HepG2 (cell line): ENCODE results near the gene DOC2A. TPM values are rescaled to one million over a fixed set of nuclear protein-coding genes. Genes with fewer than 3 reads are reported as not detected.

Experiments used
- CENPT ChIP-seq: sonication (generic); formaldehyde crosslinking; IDR thresholded peaks from 2 replicates; pipeline ENCODE4 v1.8.0; 2022; ENCODE audit warnings: low read depth, mild to moderate bottlenecking, moderate library complexity, missing genetic modification reagents
- CREB1 ChIP-seq, 2 experiments: fragments of 450-650 bp in 1 of 2; IDR thresholded peaks; 2 replicates each; pipeline ENCODE4 v1.6.1; 2016 to 2017; ENCODE audit warnings: control low read depth in 1 of 2, mild to moderate bottlenecking in 1 of 2, missing compliant biosample characterization in 1 of 2, missing genetic modification characterization in 1 of 2
- FIP1L1 ChIP-seq: fragments of 200-400 bp; formaldehyde crosslinking; IDR thresholded peaks from 2 replicates; pipeline ENCODE4 v1.6.1; 2018; ENCODE audit warnings: low read depth, mild to moderate bottlenecking, low read length, moderate library complexity, borderline replicate concordance; ENCODE audit not compliant: insufficient read depth
- FOXA1 ChIP-seq, 2 experiments: fragments of 450-650 bp in 1 of 2; sonication (generic) in 1 of 2; formaldehyde crosslinking in 1 of 2; IDR thresholded peaks; 2 replicates each; pipeline versions ENCODE4 v1.4.0 to v1.6.1; 2016 to 2020; ENCODE audit warnings: missing genetic modification reagents in 1 of 2
- FOXO1 ChIP-seq: sonication (generic); formaldehyde crosslinking; IDR thresholded peaks from 2 replicates; pipeline ENCODE4 v1.4.0; 2020; ENCODE audit warnings: missing genetic modification reagents
- GABPA ChIP-seq, 2 experiments: IDR thresholded peaks; 2 replicates each; pipeline ENCODE4 v1.6.1; 2011 to 2016; ENCODE audit warnings: low read depth in 2 of 2, low read length in 1 of 2, missing biosample characterization in 1 of 2, missing genetic modification characterization in 1 of 2
- MAF1 ChIP-seq: sonication (generic); formaldehyde crosslinking; IDR thresholded peaks from 2 replicates; pipeline ENCODE4 v1.5.0; 2020; ENCODE audit warnings: missing genetic modification reagents, borderline replicate concordance
- MATR3 ChIP-seq: sonication (generic); formaldehyde crosslinking; IDR thresholded peaks from 2 replicates; pipeline ENCODE4 v1.4.0; 2020; ENCODE audit warnings: missing genetic modification reagents
- MAX ChIP-seq: IDR thresholded peaks from 2 replicates; pipeline ENCODE4 v1.6.1; 2012; ENCODE audit warnings: inconsistent platforms
- RARA ChIP-seq: IDR thresholded peaks from 2 replicates; pipeline ENCODE4 v1.6.1; 2016; ENCODE audit warnings: missing genetic modification reagents, missing compliant biosample characterization
- RXRA ChIP-seq: sonication (generic); formaldehyde crosslinking; IDR thresholded peaks from 2 replicates; pipeline ENCODE4 v1.5.1; 2020; ENCODE audit warnings: missing genetic modification reagents
- TEAD3 ChIP-seq: optimal IDR thresholded peaks from 2 replicates; pipeline ENCODE3; 2016; ENCODE audit warnings: borderline replicate concordance
- YEATS4 ChIP-seq: sonication (generic); formaldehyde crosslinking; IDR thresholded peaks from 2 replicates; pipeline ENCODE4 v1.4.0; 2020; ENCODE audit warnings: missing genetic modification reagents, borderline replicate concordance
- ZMAT3 ChIP-seq: sonication (generic); formaldehyde crosslinking; conservative IDR thresholded peaks from 2 replicates; pipeline ENCODE4 v1.7.0; 2021; ENCODE audit warnings: missing genetic modification reagents
- ZNF768 ChIP-seq: sonication (generic); formaldehyde crosslinking; IDR thresholded peaks from 2 replicates; pipeline ENCODE4 v1.4.0; 2020; ENCODE audit warnings: missing genetic modification reagents
- ZNF772 ChIP-seq: sonication (generic); formaldehyde crosslinking; IDR thresholded peaks from 2 replicates; pipeline ENCODE4 v1.5.0; 2020; ENCODE audit warnings: mild to moderate bottlenecking, missing genetic modification reagents
- ZSCAN22 ChIP-seq: sonication (generic); formaldehyde crosslinking; IDR thresholded peaks from 2 replicates; pipeline ENCODE4 v1.4.0; 2020; ENCODE audit warnings: mild to moderate bottlenecking, missing genetic modification reagents
- polyA plus RNA-seq, 8 experiments: library from polyadenylated mRNA; depleted of rRNA in 3 of 8; stranded (reverse) in 7 of 8; unstranded in 1 of 8; fragments of >200 nt; fragmentation: Illumina TruSeq in 4 of 8; extraction: Trizol in 4 of 8; gene quantifications; 2 replicates each; pipeline versions ENCODE4 v1.2.1 to v1.2.3, GENCODE V29; 2011 to 2016; ENCODE audit warnings: low read depth in 4 of 8, missing spikeins in 1 of 8, mixed read lengths in 1 of 8; ENCODE audit not compliant: insufficient read depth in 1 of 8
- total RNA-seq, 5 experiments: library from RNA; depleted of rRNA; stranded (reverse); fragments of >200 nt; fragmentation: Illumina TruSeq; extraction: Trizol; gene quantifications; 2 replicates each; pipeline ENCODE4 v1.2.3, GENCODE V29; 2016; ENCODE audit warnings: low read depth in 1 of 5
- TF ChIP-seq, protein P1 (sequence below): IDR thresholded peaks from 2 replicates; pipeline ENCODE4 v1.6.1; 2016; ENCODE audit warnings: missing biosample characterization, missing genetic modification reagents, low read depth
- TF ChIP-seq, protein P2 (sequence below): sonication (generic); formaldehyde crosslinking; IDR thresholded peaks from 2 replicates; pipeline ENCODE4 v1.5.0; 2020; ENCODE audit warnings: mild to moderate bottlenecking, missing genetic modification reagents
- TF ChIP-seq, protein P3 (sequence below): IDR thresholded peaks from 2 replicates; pipeline ENCODE4 v1.6.1; 2016
- TF ChIP-seq, protein P4 (sequence below), 2 experiments: fragments of 450-650 bp in 1 of 2; sonication (generic) in 1 of 2; formaldehyde crosslinking; IDR thresholded peaks; 2 replicates each; pipeline versions ENCODE4 v1.5.0 to v1.8.0; 2020 to 2022; ENCODE audit warnings: mild to moderate bottlenecking in 1 of 2, missing genetic modification reagents in 1 of 2
- TF ChIP-seq, protein P5 (sequence below): sonication (generic); formaldehyde crosslinking; IDR thresholded peaks from 2 replicates; pipeline ENCODE4 v1.9.0; 2021; ENCODE audit warnings: missing genetic modification reagents, borderline replicate concordance

Gene DOC2A
- total and polyA plus RNA-seq, 2 of the 13 experiments (the other 11 are each of a cell fraction or from before 2014, with no cell fraction given) = 0.15 to 0.55 TPM

DNA sequence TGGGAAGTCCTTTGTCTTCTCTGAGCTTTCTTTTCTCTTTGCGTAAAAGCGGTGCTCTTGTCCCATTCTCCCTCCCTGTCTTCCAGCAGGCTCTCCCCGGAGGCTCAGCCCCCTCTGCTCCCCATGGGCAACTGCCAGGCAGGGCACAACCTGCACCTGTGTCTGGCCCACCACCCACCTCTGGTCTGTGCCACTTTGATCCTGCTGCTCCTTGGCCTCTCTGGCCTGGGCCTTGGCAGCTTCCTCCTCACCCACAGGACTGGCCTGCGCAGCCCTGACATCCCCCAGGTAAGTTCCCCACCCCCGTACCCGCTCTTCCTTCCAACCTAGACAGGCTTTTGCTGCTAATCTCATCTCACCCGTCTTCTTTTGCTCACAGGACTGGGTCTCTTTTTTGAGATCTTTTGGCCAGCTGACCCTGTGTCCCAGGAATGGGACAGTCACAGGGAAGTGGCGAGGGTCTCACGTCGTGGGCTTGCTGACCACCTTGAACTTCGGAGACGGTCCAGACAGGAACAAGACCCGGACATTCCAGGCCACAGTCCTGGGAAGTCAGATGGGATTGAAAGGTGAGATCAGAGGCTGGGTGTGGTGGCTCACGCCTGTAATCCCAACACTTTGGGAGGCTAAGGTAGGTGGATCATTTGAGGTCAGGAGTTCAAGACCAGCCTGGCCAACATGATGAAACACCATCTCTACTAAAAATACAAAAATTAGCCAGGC, 47.6 kb downstream of the DOC2A start (continued):
- TF ChIP-seq, protein P1, sequence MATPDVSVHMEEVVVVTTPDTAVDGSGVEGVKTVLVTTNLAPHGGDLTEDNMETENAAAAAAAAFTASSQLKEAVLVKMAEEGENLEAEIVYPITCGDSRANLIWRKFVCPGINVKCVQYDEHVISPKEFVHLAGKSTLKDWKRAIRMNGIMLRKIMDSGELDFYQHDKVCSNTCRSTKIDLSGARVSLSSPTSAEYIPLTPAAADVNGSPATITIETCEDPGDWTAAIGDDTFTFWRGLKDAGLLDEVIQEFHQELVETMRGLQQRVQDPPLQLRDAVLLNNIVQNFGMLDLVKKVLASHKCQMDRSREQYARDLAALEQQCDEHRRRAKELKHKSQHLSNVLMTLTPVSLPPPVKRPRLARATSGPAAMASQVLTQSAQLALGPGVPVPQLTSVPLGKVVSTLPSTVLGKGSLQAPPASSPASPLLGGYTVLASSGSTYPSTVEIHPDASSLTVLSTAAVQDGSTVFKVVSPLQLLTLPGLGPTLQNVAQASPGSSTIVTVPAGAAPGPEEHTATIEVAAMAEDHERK = no peak
- TF ChIP-seq, protein P2, sequence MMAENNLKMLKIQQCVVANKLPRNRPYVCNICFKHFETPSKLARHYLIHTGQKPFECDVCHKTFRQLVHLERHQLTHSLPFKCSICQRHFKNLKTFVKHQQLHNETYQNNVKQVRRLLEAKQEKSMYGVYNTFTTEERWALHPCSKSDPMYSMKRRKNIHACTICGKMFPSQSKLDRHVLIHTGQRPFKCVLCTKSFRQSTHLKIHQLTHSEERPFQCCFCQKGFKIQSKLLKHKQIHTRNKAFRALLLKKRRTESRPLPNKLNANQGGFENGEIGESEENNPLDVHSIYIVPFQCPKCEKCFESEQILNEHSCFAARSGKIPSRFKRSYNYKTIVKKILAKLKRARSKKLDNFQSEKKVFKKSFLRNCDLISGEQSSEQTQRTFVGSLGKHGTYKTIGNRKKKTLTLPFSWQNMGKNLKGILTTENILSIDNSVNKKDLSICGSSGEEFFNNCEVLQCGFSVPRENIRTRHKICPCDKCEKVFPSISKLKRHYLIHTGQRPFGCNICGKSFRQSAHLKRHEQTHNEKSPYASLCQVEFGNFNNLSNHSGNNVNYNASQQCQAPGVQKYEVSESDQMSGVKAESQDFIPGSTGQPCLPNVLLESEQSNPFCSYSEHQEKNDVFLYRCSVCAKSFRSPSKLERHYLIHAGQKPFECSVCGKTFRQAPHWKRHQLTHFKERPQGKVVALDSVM = no peak
- TF ChIP-seq CENPT = no peak
- no peak for TF ChIP-seq FIP1L1
- TF ChIP-seq ZNF772 (CRISPR knock-in tag) = no peak
- TF ChIP-seq GABPA (IDR thresholded peaks at IDR 0.05; ENCODE audit: low read depth, low read length) = no peak
- 0 out of 2 replicates have a peak, but pooled peaks have one; percentile 5 for TF ChIP-seq GABPA (CRISPR knock-in tag; IDR thresholded peaks at IDR 0.05; ENCODE audit: low read depth)
- TF ChIP-seq MAF1 = 0 out of 2 replicates have a peak, but pooled peaks have one; percentile 24
- no peak for TF ChIP-seq TEAD3 (CRISPR knock-in tag)
- no peak for TF ChIP-seq RXRA
- TF ChIP-seq YEATS4 (CRISPR knock-in tag) = no peak
- TF ChIP-seq, protein P3, sequence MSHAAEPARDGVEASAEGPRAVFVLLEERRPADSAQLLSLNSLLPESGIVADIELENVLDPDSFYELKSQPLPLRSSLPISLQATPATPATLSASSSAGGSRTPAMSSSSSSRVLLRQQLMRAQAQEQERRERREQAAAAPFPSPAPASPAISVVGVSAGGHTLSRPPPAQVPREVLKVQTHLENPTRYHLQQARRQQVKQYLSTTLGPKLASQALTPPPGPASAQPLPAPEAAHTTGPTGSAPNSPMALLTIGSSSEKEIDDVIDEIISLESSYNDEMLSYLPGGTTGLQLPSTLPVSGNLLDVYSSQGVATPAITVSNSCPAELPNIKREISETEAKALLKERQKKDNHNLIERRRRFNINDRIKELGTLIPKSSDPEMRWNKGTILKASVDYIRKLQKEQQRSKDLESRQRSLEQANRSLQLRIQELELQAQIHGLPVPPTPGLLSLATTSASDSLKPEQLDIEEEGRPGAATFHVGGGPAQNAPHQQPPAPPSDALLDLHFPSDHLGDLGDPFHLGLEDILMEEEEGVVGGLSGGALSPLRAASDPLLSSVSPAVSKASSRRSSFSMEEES (CRISPR knock-in tag) = no peak
- TF ChIP-seq, protein P4, sequence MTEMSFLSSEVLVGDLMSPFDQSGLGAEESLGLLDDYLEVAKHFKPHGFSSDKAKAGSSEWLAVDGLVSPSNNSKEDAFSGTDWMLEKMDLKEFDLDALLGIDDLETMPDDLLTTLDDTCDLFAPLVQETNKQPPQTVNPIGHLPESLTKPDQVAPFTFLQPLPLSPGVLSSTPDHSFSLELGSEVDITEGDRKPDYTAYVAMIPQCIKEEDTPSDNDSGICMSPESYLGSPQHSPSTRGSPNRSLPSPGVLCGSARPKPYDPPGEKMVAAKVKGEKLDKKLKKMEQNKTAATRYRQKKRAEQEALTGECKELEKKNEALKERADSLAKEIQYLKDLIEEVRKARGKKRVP (CRISPR knock-in tag; IDR thresholded peaks at IDR 0.05) = no peak
- TF ChIP-seq FOXA1 (IDR thresholded peaks at IDR 0.05) = no peak
- TF ChIP-seq FOXA1 (CRISPR knock-in tag; IDR thresholded peaks at IDR 0.05) = no peak
- no peak for TF ChIP-seq CREB1 (IDR thresholded peaks at IDR 0.05)
- no peak for TF ChIP-seq CREB1 (CRISPR knock-in tag; IDR thresholded peaks at IDR 0.05)
- peak; percentile 96 for TF ChIP-seq ZNF768 (CRISPR knock-in tag)
- TF ChIP-seq, protein P5, sequence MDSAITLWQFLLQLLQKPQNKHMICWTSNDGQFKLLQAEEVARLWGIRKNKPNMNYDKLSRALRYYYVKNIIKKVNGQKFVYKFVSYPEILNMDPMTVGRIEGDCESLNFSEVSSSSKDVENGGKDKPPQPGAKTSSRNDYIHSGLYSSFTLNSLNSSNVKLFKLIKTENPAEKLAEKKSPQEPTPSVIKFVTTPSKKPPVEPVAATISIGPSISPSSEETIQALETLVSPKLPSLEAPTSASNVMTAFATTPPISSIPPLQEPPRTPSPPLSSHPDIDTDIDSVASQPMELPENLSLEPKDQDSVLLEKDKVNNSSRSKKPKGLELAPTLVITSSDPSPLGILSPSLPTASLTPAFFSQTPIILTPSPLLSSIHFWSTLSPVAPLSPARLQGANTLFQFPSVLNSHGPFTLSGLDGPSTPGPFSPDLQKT = no peak
- no peak; the same call in 1 of the 2 replicates for TF ChIP-seq FOXO1 (CRISPR knock-in tag)
- TF ChIP-seq ZSCAN22 (CRISPR knock-in tag) = no peak
- TF ChIP-seq RARA (CRISPR knock-in tag) = no peak
- TF ChIP-seq MATR3 = no peak
- no peak for TF ChIP-seq ZMAT3 (CRISPR knock-in tag)
- TF ChIP-seq MAX = no peak
